K562 (cell line): ENCODE data around the gene CITED2. TPM values are rescaled to one million over a fixed set of nuclear protein-coding genes. Genes with fewer than 3 reads are reported as not detected.

ENCODE experiments used
- ATAC-seq: fragments of 200-7000 bp; cut with Tn5 transposase; 3 replicates; pipeline ENCODE4 v1.9.1; 2020; ENCODE audit warnings: moderate library complexity
- BruUV-seq: library from RNA; stranded (reverse); fragments of 400-500 nt; replicated peaks from 2 replicates; lab custom pipeline; 2021; lab: Mats Ljungman, UMichigan
- CTCF ChIA-PET: fragments of 300-600 bp; formaldehyde crosslinking; extraction: SDS; loops from one replicate; lab custom pipeline; 2021; ENCODE audit warnings: low intra/inter-chr PET ratio; lab: Yijun Ruan, JAX
- POLR2A ChIA-PET: fragments of 300-600, 350-650 bp; sonication (Branson Sonifier 250); formaldehyde crosslinking; extraction: SDS; loops from one replicate; lab custom pipeline; 2021; ENCODE audit warnings: antibody characterized with exemption, inconsistent platforms; lab: Yijun Ruan, JAX
- DNase-seq, 4 experiments: peaks; one replicate each; pipeline versions ENCODE4 v3.0.0 to v3.0.0-alpha.2; 2011 to 2018; ENCODE audit warnings: low spot score in 3 of 4, mixed read lengths in 3 of 4; ENCODE audit errors: extremely low read depth in 1 of 4
- FAIRE-seq: peaks from 2 replicates; lab custom pipeline; 2011; peaks lifted over from hg19 to GRCh38; lab: Jason Lieb, UNC
- H2AFZ ChIP-seq: 2 replicates; pipeline ENCODE4 v1.6.0; 2011; ENCODE audit warnings: low read depth, low read length, control low read depth, inconsistent platforms
- H3K27ac ChIP-seq: fragments of 200-600 bp; 3 replicates; pipeline ENCODE4 v1.8.0; 2011; ENCODE audit warnings: low read depth, mild to moderate bottlenecking, control low read depth, inconsistent platforms, low read length, moderate library complexity, mixed read lengths; ENCODE audit errors: extremely low read depth
- H3K27me3 ChIP-seq, 2 experiments: fragments of 300-600 bp in 1 of 2; 2 replicates in 1 of 2; 3 replicates in 1 of 2; pipeline versions ENCODE4 v1.6.0 to v1.8.0; 2011; ENCODE audit warnings: inconsistent platforms in 2 of 2, low read length in 2 of 2, mild to moderate bottlenecking in 1 of 2, mixed read lengths in 1 of 2, moderate library complexity in 1 of 2; ENCODE audit not compliant: control insufficient read depth in 2 of 2, insufficient read depth in 2 of 2
- H3K36me3 ChIP-seq: fragments of 300-600 bp; 3 replicates; pipeline ENCODE4 v1.8.0; 2011; ENCODE audit warnings: mild to moderate bottlenecking, low read length, inconsistent platforms; ENCODE audit not compliant: control insufficient read depth, insufficient read depth
- H3K4me1 ChIP-seq, 2 experiments: fragments of 200-600 bp in 1 of 2; replicated peaks in 1 of 2; 2 replicates in 1 of 2; 3 replicates in 1 of 2; pipeline versions ENCODE4 v1.5.1 to v1.8.0; 2011; ENCODE audit warnings: inconsistent platforms in 2 of 2, low read length in 2 of 2, mild to moderate bottlenecking in 1 of 2, mixed read lengths in 1 of 2, moderate library complexity in 1 of 2; ENCODE audit not compliant: control insufficient read depth in 2 of 2, insufficient read depth in 2 of 2
- H3K4me2 ChIP-seq: 2 replicates; pipeline ENCODE4 v1.6.1; 2011; ENCODE audit warnings: low read length, control low read depth, inconsistent platforms, mixed read lengths; ENCODE audit not compliant: insufficient read depth
- H3K4me3 ChIP-seq: fragments of 200-600 bp; sonication (generic), shearing (Covaris generic); 2 replicates; pipeline ENCODE4 v1.5.1; 2016; ENCODE audit warnings: control low read depth, inconsistent platforms
- H3K79me2 ChIP-seq: fragments of 200-600 bp; 3 replicates; pipeline ENCODE4 v1.8.0; 2011; ENCODE audit warnings: low read length, inconsistent platforms; ENCODE audit not compliant: control insufficient read depth, insufficient read depth
- H3K9ac ChIP-seq, 2 experiments: 2 replicates each; pipeline versions ENCODE4 v1.6.0 to v1.6.1; 2011; ENCODE audit warnings: low read depth in 2 of 2, low read length in 2 of 2, control low read depth in 1 of 2, inconsistent platforms in 1 of 2, mild to moderate bottlenecking in 1 of 2, mixed read lengths in 1 of 2; ENCODE audit not compliant: insufficient read depth in 1 of 2
- H3K9me1 ChIP-seq: one replicate; pipeline ENCODE4 v1.6.0; 2011; ENCODE audit warnings: inconsistent platforms, mild to moderate bottlenecking, low read length, moderate library complexity; ENCODE audit not compliant: control insufficient read depth, insufficient read depth
- H3K9me3 ChIP-seq: replicated peaks from 2 replicates; pipeline ENCODE4 v1.5.1; 2011; ENCODE audit warnings: low read depth, low read length, inconsistent platforms; ENCODE audit not compliant: control insufficient read depth, insufficient read depth
- H4K20me1 ChIP-seq: replicated peaks from 2 replicates; pipeline ENCODE4 v1.6.1; 2011; ENCODE audit warnings: low read length, inconsistent platforms, mixed read lengths; ENCODE audit not compliant: control insufficient read depth, insufficient read depth
- ASH1L ChIP-seq: fragments of 450-650 bp; IDR thresholded peaks from 2 replicates; pipeline ENCODE4 v1.6.1; 2018; ENCODE audit warnings: borderline replicate concordance, mild to moderate bottlenecking, low read depth; ENCODE audit not compliant: partially characterized antibody
- GABPA ChIP-seq: fragments of 200-800 bp; sonication (Bioruptor generic); conservative IDR thresholded peaks from 2 replicates; pipeline ENCODE4 v1.6.1; 2016; ENCODE audit warnings: low read depth, missing genetic modification characterization, missing compliant biosample characterization
- MAFF ChIP-seq: IDR thresholded peaks from 2 replicates; pipeline ENCODE4 v1.6.1; 2012; ENCODE audit warnings: low read length, improper control_type of control experiment
- NFATC3 ChIP-seq: fragments of 450-650 bp; IDR thresholded peaks from 2 replicates; pipeline ENCODE4 v1.6.1; 2017; ENCODE audit warnings: mild to moderate bottlenecking
- NR1H2 ChIP-seq: sonication (generic); formaldehyde crosslinking; IDR thresholded peaks from 2 replicates; pipeline ENCODE4 v1.4.0; 2020; ENCODE audit warnings: mild to moderate bottlenecking, missing genetic modification reagents
- POLR2A ChIP-seq: fragments of 450-650 bp; conservative IDR thresholded peaks from 2 replicates; pipeline ENCODE4 v1.6.1; 2016
- POLR2G ChIP-seq: fragments of 200-400 bp; formaldehyde crosslinking; IDR thresholded peaks from 2 replicates; pipeline ENCODE4 v1.6.1; 2017; ENCODE audit warnings: low read depth, mild to moderate bottlenecking, antibody characterized with exemption, low read length, moderate library complexity
- RBM15 ChIP-seq: fragments of 200-400 bp; formaldehyde crosslinking; IDR thresholded peaks from 2 replicates; pipeline ENCODE4 v1.6.1; 2018; ENCODE audit warnings: mild to moderate bottlenecking, low read length, moderate library complexity; ENCODE audit not compliant: insufficient read depth
- TAF7 ChIP-seq: fragments of 450-650 bp; IDR thresholded peaks from 2 replicates; pipeline ENCODE4 v1.6.1; 2016; ENCODE audit warnings: missing genetic modification characterization, missing compliant biosample characterization
- ZBTB33 ChIP-seq: sonication (generic); formaldehyde crosslinking; IDR thresholded peaks from 2 replicates; pipeline ENCODE4 v1.8.1; 2023; ENCODE audit warnings: mild to moderate bottlenecking, missing genetic modification reagents
- ZNF274 ChIP-seq: IDR thresholded peaks from 2 replicates; pipeline ENCODE4 v1.6.1; 2011; ENCODE audit warnings: low read depth, mild to moderate bottlenecking, low read length, moderate library complexity, borderline replicate concordance
- ZNF41 ChIP-seq: fragments of 250-450 bp; sonication (Bioruptor Pico); conservative IDR thresholded peaks from 2 replicates; pipeline ENCODE4 v1.4.0; 2020; ENCODE audit warnings: mild to moderate bottlenecking
- ZNF583 ChIP-seq: fragments of 250-450 bp; sonication (Bioruptor Pico); IDR thresholded peaks from 2 replicates; pipeline ENCODE4 v1.4.0; 2020
- WGBS: fragments of 100-300 bp; shearing (Covaris generic); methylation state at CpG from one replicate; pipeline ENCODE4 v1.1.6; 2016; ENCODE audit warnings: low coverage, mixed read lengths; ENCODE audit not compliant: insufficient coverage; ENCODE audit errors: missing lambda C conversion rate; 5-methylcytosine and 5-hydroxymethylcytosine counted together
- in situ Hi-C: fragments of 300-500 bp; cut with MboI; formaldehyde crosslinking; loops from 4 replicates; pipeline ENCODE4 v1.15.0; 2018; ENCODE audit warnings: inconsistent platforms, mixed read lengths
- intact Hi-C: fragments of 100-400 bp; cut with micrococcal nuclease; formaldehyde crosslinking; loops from 2 replicates; pipeline ENCODE4 v1.14.2; 2022
- polyA plus RNA-seq, 8 experiments: library from polyadenylated mRNA; depleted of rRNA in 4 of 8; stranded (reverse) in 5 of 8; unstranded in 3 of 8; fragments of >200 nt; fragmentation: Nextera tagmentation in 2 of 8; fragmentation: Illumina TruSeq in 1 of 8; extraction: Ambion mirVana in 2 of 8; extraction: Trizol in 1 of 8; gene quantifications; 2 replicates each; pipeline versions ENCODE4 v1.2.1 to v1.2.3, GENCODE V29; 2011 to 2014; ENCODE audit warnings: inconsistent platforms in 1 of 8, missing spikeins in 1 of 8
- total RNA-seq, 7 experiments: library from RNA; depleted of rRNA in 6 of 7; stranded (reverse); fragments of >200 nt in 6 of 7; fragmentation: Illumina TruSeq in 2 of 7; extraction: Trizol in 2 of 7; gene quantifications; 2 replicates each; pipeline versions ENCODE4 v1.2.1 to v1.2.3, GENCODE V29; 2011 to 2021; ENCODE audit warnings: low replicate concordance in 1 of 7

The CITED2 gene
- total and polyA plus RNA-seq, 9 of the 15 experiments (the other 6 are each of a cell fraction or from before 2014, with no cell fraction given) = 0.21 to 86.1 (median 17.5) TPM

GRCh38 chr6:139325686-139326085, 48.8 kb downstream of the CITED2 start:
- in situ Hi-C loops (no loop called here), intact Hi-C loops (no loop called here)
- Histone ChIP-seq H3K27ac (no peak overlapping the region), H4K20me1 (no peaks in the 10 kb centered on the region), H3K9me1 (no peaks in the 10 kb centered on the region), H3K36me3 (no peaks in the 10 kb centered on the region), H3K27me3 (peaks cover 7 to 16% of the 10 kb centered on the region in 2 experiments; a peak in 3 of 5 replicates), H3K4me2 (no peak overlapping the region), H3K4me1 (peaks cover 0 to 6% of the 10 kb centered on the region in 2 experiments; a peak in 1 of 5 replicates), H3K79me2 (no peaks in the 10 kb centered on the region), H2AFZ (no peak overlapping the region), H3K9me3 (no peaks in the 10 kb centered on the region), H3K9ac (no peak overlapping the region), H3K4me3 (no peak overlapping the region)
- ATAC-seq (no peak; the same call in 2 of the 3 replicates), FAIRE-seq (no peak), DNase-seq (no peak)
- BruUV-seq = no TSS peak
- ChIA-PET POLR2A (no interaction called here), CTCF (no interaction called here)
- whole genome bisulfite sequencing = 0% methylated on average over 1 of the region's 1 CpG
- TF ChIP-seq NFATC3 = no peak
- no peak for TF ChIP-seq ZNF274
- no peak for TF ChIP-seq POLR2G
- TF ChIP-seq ZNF41 (CRISPR knock-in tag) = no peak
- no peak for TF ChIP-seq NR1H2 (CRISPR knock-in tag)
- no peak for TF ChIP-seq RBM15
- TF ChIP-seq TAF7 (tag) = no peak
- no peak for TF ChIP-seq MAFF
- TF ChIP-seq POLR2A = no peak
- no peak for TF ChIP-seq GABPA (tag)
- no peak for TF ChIP-seq ZBTB33
- TF ChIP-seq ZNF583 (CRISPR knock-in tag) = no peak
- TF ChIP-seq ASH1L = no peak
